Fibroblast of lung (primary cell): ENCODE results near the gene OPALIN.

ENCODE experiments used
- CTCF ChIP-seq, 2 donors: IDR thresholded peaks in 1 of 2; conservative IDR thresholded peaks in 1 of 2; 1 replicate in 1 of 2; 2 replicates in 1 of 2; pipeline ENCODE4 v1.5.1; 2011 to 2012; ENCODE audit warnings: low read length in 2 of 2, control low read depth in 1 of 2, inconsistent platforms in 1 of 2, low read depth in 1 of 2, mild to moderate bottlenecking in 1 of 2
- EZH2 ChIP-seq: IDR thresholded peaks from 2 replicates; pipeline ENCODE4 v1.5.1; 2012; ENCODE audit warnings: low read length, control low read depth, mild to moderate bottlenecking; ENCODE audit errors: missing control alignments

- TF ChIP-seq CTCF (conservative IDR thresholded peaks at IDR 0.05 in 1 of 2, IDR thresholded peaks at IDR 0.05 in 1 of 2; ENCODE audit: low read depth in 1 of 2, low read length in 2 of 2) (no peak), EZH2 (no peak)
Measured at GRCh38 chr10:96365571-96365970, 6.8 kb upstream of the OPALIN start.
